SJCRH30 (cell line): ENCODE data around the gene BFAR. TPM values are rescaled to one million over a fixed set of nuclear protein-coding genes. Genes with fewer than 3 reads are reported as not detected.
A peak's percentile ranks its signal among the peaks of the same experiment; 100 is the strongest.
"Not testable (repeated sequence)": the region's sequence is repeated elsewhere in the genome, so short reads cannot be mapped to it uniquely, and the experiment has no call there.

ENCODE experiments used
- DNase-seq, 2 experiments: peaks; one replicate each; pipeline ENCODE4 v3.0.0-alpha.2; 2015 to 2020
- H3K27ac ChIP-seq: fragments of 250-450 bp; sonication (Bioruptor Pico); 2 replicates; pipeline ENCODE4 v1.5.1; 2020; ENCODE audit warnings: mild to moderate bottlenecking, moderate library complexity
- H3K27me3 ChIP-seq: fragments of 250-450 bp; sonication (Bioruptor Pico); 2 replicates; pipeline ENCODE4 v1.5.1; 2020; ENCODE audit warnings: mild to moderate bottlenecking, moderate library complexity
- H3K36me3 ChIP-seq: fragments of 250-450 bp; sonication (Bioruptor Pico); 2 replicates; pipeline ENCODE4 v1.5.1; 2020; ENCODE audit warnings: mild to moderate bottlenecking, moderate library complexity
- H3K4me1 ChIP-seq: fragments of 250-450 bp; sonication (Bioruptor Pico); 2 replicates; pipeline ENCODE4 v1.5.1; 2020; ENCODE audit warnings: mild to moderate bottlenecking, moderate library complexity
- H3K4me3 ChIP-seq: fragments of 250-450 bp; sonication (Bioruptor Pico); 2 replicates; pipeline ENCODE4 v1.5.1; 2020; ENCODE audit warnings: mild to moderate bottlenecking, moderate library complexity
- H3K9me3 ChIP-seq: fragments of 250-450 bp; sonication (Bioruptor Pico); replicated peaks from 2 replicates; pipeline ENCODE4 v1.5.1; 2020; ENCODE audit warnings: mild to moderate bottlenecking, moderate library complexity
- total RNA-seq: library from RNA; depleted of rRNA; stranded (reverse); fragments of >200 nt; shearing (Covaris generic); gene quantifications from 2 replicates; pipeline ENCODE4 v1.2.3, GENCODE V29; 2014

Gene BFAR
- total RNA-seq, 1 experiment from 2014 or later: 71.4 TPM

DNA sequence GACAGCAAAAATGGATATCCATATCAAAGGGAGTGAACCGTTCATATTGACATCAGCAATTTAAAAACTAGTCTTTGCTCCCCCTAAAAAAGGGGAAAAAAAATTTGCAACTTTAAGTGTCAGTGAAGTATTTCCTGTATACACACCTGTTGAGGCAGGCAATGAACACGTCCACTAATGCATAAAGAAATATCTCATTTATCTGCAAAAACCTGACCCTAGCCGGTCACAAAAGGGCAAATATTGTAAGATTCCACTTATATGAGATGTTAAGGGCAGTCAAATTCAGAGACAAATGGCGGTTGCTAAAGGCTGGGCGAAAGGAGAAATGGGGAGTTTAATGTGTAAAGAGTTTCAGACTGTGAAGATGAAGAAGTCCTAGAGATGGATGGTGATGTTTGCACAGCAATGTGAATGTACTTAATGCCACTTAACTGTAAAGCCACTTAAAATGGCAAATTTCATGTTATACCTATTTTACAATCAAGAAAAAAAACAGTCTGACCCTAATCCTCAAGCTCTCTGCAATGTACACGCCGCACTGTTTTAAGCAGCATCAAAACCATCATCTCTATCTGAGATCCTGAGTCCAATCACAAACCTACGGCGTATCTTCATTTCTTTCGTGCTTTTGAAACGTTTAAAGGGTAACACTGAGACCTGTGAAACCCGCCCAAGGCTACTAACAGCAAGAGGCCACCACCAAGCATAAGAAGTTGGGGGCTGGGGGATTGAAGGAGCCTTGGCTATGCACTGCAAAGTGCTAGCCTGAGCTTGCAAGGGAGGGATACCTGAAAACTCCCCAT, 3.7 kb upstream of the BFAR start:
- Histone ChIP-seq H3K27me3 (no peaks in the 10 kb centered on the region), H3K36me3 (peaks cover 18% of the 10 kb centered on the region), H3K9me3 (no peaks in the 10 kb centered on the region), H3K27ac (peak overlapping the region; percentile 83), H3K4me1 (peaks cover 4% of the 10 kb centered on the region; the same call in 1 of the 2 replicates), H3K4me3 (peak overlapping the region; percentile 77)
- DNase-seq: no peak

DNA sequence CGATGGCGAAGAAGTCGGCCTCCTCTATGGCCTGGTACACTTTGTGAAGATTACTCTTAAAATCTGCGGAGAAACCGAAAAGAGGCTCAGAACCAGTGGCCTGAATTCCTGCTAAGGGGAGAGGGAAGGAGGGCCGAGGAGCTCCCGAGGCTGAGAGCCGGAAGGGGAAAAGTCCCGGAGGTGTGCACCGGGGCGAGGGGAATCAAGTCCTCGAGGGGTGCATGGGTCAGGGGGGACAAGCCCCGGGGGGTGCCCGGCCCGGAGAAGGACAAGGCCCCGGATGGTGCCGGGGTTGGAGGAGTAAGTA, 3.2 kb upstream of the BFAR start:
- Histone ChIP-seq H3K27me3 (no peaks in the 10 kb centered on the region), H3K4me1 (peaks cover 7% of the 10 kb centered on the region; the same call in 1 of the 2 replicates), H3K4me3 (peak overlapping the region; percentile 77), H3K36me3 (peaks cover 15% of the 10 kb centered on the region), H3K27ac (peak overlapping the region; percentile 83), H3K9me3 (no peaks in the 10 kb centered on the region)
- DNase-seq: no peak

DNA sequence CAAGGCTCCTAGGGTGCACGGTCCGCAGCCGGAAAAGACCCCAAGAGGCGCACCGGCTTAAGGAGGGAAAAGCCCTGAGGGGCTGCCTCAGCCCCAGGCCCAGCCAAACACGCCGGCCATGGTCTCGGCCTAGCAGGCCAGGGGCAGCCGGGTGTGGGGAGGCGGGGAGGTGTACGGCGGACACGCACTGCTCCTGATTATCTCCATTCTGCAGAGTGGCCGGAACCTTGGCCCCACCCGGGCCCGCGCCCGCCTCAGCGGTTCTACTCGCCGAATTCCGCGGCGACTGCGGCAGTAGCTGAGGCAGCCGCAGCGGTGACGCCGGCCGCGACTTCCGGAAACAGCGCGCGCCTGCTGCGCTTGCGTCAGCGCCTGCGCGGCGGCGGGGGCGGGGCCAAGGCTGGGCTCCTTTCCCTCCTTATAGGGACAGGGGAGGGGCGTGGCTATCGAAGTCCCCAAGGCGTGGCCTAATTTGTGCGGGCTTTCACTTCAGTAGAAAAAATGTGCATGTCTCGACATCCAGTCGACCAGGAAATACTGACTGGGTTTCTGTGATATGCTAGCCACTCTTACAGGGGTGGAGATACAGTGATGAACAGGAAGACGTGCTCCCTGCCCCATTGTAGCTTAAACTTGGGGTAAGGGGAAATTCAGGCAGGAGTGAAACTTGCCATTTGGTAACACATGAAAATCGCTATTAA, 2.7 kb upstream of the BFAR start, which contains the start of gene PARN:
Gene PARN (minus strand): TSS at position 342 of the 701 bp plus-strand sequence. CDS start 135 bp downstream, at position 207.
- H3K4me1 ChIP-seq: peaks cover 7% of the 10 kb centered on the region; the same call in 1 of the 2 replicates
- peaks cover 15% of the 10 kb centered on the region for H3K36me3 ChIP-seq
- H3K4me3 ChIP-seq: peak within 1 kb of the TSS; percentile 77
- H3K27ac ChIP-seq: peak within 1 kb of the TSS; percentile 83
- no peaks in the 10 kb centered on the region for H3K27me3 ChIP-seq
- no peaks in the 10 kb centered on the region for H3K9me3 ChIP-seq
- peak; percentile 96 to 97 for DNase-seq

DNA sequence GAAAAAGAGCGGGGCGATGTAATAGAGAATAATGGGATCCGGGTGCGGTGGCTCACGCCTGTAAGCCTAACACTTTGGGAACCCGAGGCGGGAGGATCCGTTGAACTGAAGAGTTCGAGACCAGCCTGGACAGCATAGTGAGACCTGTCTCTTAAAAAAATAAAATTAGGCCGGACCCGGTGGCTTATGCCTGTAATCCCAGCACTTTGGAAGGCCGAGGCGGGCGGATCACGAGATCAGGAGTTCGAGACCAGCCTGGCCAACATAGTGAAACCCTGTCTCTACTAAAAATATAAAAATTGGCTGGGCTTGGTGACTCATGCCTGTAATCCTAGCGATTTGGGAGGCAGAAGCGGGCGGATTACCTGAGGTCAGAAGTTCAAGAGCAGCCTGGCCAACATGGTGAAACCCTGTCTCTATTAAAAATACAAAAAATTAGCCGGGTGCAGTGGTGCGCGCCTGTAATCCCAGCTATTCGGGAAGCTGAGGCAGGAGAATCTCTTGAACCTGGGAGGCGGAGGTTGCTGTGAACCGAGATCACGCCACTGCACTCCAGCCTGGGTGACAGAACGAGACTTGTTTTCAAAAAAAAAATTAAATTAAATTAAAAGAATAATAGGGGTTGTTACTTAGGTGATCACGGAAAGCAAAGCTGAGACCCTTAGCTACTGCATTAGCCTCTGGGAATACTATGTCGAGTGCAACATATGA, 2.0 kb upstream of the BFAR start:
- not testable (repeated sequence) for H3K4me1 ChIP-seq, H3K9me3 ChIP-seq, H3K27me3 ChIP-seq, H3K36me3 ChIP-seq
- Histone ChIP-seq H3K27ac (peak overlapping the region; percentile 83), H3K4me3 (peak overlapping the region; percentile 77)
- DNase-seq: peak in 1 of 2 experiments; percentile 17

DNA sequence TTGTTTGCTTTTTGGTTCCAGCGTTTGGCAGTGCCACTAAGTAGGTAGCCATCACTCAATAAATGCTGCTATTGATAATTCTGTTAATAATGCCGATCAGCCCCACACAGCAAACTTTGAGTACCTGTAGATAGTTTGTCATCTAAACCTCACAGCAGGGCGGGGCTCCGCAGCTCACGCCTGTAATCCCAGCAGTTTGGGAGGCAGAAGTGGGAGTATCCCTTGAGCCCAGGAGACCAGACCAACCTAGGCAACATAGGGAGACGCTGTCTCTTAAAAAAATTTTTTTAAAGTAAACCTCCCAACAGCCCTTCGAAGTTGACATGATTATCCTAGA, 1.6 kb downstream of the BFAR start:
- H3K27ac ChIP-seq: no peak overlapping the region
- H3K4me3 ChIP-seq: peak overlapping the region; percentile 82
- DNase-seq: no peak
- 0 out of 2 replicates have a peak, but pooled peaks cover 3% of the 10 kb centered on the region for H3K4me1 ChIP-seq
- H3K27me3 ChIP-seq: no peaks in the 10 kb centered on the region
- no peaks in the 10 kb centered on the region for H3K9me3 ChIP-seq
- H3K36me3 ChIP-seq: peaks cover 6% of the 10 kb centered on the region

DNA sequence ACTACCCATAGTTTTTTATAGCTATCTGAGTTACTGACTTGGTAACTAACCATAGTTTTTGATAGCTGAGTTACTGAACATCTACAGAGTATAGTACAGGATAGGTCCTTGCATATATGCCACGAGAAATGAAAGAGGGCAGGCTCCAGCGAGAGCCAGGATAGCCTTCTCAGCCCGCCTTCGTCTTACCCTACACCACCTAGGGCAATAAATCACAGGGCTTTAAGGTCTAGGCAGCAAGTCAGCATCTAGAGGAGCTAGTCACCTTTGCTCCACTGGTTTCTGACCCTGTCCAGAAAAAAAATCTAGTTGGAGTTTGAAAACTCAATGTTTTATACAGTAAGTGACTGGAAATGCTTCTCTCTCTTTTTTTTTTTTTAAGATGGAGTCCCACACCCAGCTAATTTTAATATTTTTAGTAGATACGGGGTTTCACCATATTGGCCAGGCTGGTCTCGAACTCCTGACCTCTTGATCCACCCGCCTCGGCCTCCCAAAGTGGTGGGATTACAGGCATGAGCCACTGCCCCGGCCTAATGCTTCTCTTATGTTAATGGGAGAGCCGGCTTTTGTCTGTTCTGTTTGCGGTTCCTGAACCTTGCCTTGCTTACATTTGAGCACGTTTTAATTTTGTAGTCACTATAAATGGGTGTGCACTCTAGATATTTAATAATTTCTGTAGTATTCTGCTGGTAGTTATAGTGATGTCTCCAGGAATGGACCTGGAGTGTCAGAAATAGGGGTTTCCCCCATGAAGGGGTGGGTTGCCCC, 2.8 kb downstream of the BFAR start:
- Histone ChIP-seq H3K27me3 (no peaks in the 10 kb centered on the region), H3K4me3 (no peak overlapping the region), H3K36me3 (peaks cover 9% of the 10 kb centered on the region), H3K4me1 (0 out of 2 replicates have a peak, but pooled peaks cover 3% of the 10 kb centered on the region), H3K9me3 (no peaks in the 10 kb centered on the region), H3K27ac (no peak overlapping the region)
- no peak for DNase-seq

DNA sequence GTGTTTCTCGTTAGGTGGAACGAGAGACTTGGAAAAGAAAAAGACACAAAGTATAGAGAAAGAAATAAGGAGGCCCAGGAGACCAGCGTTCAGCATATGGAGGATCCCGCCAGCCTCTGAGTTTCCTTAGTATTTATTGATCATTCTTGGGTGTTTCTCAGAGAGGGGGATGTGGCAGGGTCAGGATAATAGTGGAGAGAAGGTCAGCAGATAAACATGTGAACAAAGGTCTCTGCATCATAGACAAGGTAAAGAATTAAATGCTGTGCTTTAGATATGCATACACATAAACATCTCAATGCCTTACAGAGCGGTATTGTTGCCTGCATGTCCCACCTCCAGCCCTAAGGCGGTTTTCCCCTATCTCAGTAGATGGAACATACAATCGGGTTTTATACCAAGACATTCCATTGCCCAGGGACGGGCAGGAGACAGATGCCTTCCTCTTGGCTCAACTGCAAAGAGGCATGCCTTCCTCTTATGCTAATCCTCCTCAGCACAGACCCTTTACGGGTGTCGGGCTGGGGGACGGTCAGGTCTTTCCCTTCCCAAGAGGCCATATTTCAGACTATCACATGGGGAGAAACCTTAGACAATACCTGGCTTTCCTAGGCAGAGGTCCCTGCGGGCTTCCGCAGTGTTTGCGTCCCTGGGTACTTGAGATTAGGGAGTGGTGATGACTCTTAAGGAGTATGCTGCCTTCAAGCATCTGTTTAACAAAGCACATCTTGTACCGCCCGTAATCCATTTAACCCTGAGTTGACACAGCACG, 3.6 kb downstream of the BFAR start:
- H3K36me3 ChIP-seq, DNase-seq, H3K27ac ChIP-seq: not testable (repeated sequence)

DNA sequence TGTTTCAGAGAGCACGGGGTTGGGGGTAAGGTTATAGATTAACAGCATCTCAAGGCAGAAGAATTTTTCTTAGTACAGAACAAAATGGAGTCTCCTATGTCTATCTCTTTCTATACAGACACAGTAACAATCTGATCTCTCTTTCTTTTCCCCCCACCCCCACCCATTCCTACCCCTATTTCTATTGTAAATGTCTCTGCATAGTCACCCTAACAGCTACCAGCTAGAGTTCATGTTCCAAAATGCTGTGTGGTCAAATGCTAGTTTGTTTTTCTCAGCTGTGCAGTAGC, 4.1 kb downstream of the BFAR start:
- H3K36me3 ChIP-seq, DNase-seq: not testable (repeated sequence)

More for the DNA sequence above, 3.6 kb downstream of the BFAR start:
- H3K27me3 ChIP-seq, H3K4me1 ChIP-seq, H3K9me3 ChIP-seq, H3K4me3 ChIP-seq: not testable (repeated sequence)

DNA sequence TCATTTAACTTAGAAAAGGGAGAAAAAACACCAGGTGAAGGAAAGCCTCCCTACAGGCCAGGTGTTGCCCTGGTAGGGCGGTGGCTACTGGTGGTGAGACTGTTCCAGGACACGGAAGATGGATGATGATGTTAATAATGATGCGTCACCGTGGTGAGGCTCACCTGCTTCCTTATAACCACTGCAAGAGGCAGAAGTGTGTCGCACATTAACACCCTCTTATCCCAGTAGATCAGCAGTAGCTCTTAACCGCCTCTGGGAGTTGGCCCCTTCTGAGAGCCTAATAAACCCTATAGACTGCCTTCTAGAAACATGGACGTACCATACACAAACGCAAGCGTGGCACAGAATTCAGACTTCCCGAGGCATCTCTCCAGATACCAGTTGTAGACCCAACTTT, 7.8 kb downstream of the BFAR start:
- Histone ChIP-seq H3K36me3 (peaks cover 24% of the 10 kb centered on the region), H3K27me3 (no peaks in the 10 kb centered on the region), H3K4me3 (no peak overlapping the region), H3K4me1 (no peaks in the 10 kb centered on the region), H3K27ac (no peak overlapping the region), H3K9me3 (no peaks in the 10 kb centered on the region)
- DNase-seq: no peak

More for the DNA sequence above, 4.1 kb downstream of the BFAR start:
- not testable (repeated sequence) for H3K27ac ChIP-seq, H3K4me3 ChIP-seq, H3K9me3 ChIP-seq, H3K4me1 ChIP-seq, H3K27me3 ChIP-seq

DNA sequence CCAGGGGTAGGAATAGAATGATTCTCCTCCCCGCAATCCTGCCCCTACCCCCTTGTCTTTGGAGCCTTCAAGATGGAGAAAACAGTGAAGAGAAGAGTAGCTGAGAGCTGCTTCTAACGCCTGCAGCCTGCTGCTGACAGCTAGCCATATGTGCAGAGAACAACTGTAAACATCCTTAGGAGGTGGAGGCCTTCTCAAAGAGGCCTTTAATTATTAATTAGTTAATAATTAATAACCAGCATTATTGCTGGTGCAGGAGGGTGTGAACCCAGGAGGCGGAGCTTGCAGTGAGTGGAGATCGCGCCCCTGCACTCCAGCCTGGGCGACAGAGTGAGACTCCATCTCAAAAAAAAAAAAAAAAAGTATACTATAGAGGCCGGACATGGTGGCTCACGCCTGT, 8.5 kb downstream of the BFAR start:
- H3K36me3 ChIP-seq: peaks cover 25% of the 10 kb centered on the region
- no peaks in the 10 kb centered on the region for H3K4me1 ChIP-seq
- H3K27me3 ChIP-seq: no peaks in the 10 kb centered on the region
- no peak overlapping the region for H3K27ac ChIP-seq
- no peaks in the 10 kb centered on the region for H3K9me3 ChIP-seq
- H3K4me3 ChIP-seq: no peak overlapping the region
- no peak for DNase-seq

DNA sequence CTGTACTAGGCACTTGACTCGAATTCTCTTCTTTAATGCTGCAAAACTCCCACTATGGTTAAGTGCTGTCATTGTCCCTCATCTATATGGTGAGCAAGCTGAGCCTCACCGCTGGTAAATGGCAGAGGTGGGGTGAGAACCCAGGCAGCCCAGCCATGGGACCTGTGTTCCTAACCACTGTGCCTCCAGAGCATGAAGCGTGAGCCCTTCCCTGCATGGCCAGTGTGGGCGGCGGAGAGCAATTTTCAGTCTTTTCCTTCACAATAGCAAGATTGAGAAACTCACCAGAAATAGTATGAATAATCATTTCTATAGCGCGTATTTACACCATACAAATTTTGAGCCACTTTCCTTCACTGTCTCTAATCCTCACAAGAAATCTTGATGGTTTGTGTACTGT, 9.2 kb downstream of the BFAR start:
- H3K27me3 ChIP-seq: no peaks in the 10 kb centered on the region
- no peak for DNase-seq
- no peaks in the 10 kb centered on the region for H3K4me1 ChIP-seq
- no peaks in the 10 kb centered on the region for H3K9me3 ChIP-seq
- no peak overlapping the region for H3K27ac ChIP-seq
- peaks cover 32% of the 10 kb centered on the region for H3K36me3 ChIP-seq
- no peak overlapping the region for H3K4me3 ChIP-seq

DNA sequence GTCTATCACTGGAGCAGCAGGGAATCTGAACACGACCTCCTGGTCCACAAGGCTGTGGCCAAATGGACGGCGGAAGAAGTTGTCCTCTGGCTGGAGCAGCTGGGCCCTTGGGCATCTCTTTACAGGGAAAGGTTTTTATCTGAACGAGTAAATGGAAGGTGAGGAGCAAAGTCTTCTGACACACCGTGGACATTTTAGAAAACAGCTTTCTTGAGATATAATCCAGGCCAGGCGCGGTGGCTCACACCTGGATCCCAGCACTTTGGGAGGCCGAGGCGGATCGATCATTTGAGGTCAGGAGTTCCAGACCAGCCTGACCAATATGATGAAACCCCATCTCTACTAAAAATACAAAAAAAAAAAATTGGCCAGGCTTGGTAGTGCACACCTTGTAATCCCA, 17.1 kb downstream of the BFAR start:
- no peak for DNase-seq
- Histone ChIP-seq H3K36me3 (peaks cover 40% of the 10 kb centered on the region), H3K9me3 (no peaks in the 10 kb centered on the region), H3K4me1 (no peaks in the 10 kb centered on the region), H3K4me3 (no peak overlapping the region), H3K27me3 (no peaks in the 10 kb centered on the region), H3K27ac (no peak overlapping the region)

DNA sequence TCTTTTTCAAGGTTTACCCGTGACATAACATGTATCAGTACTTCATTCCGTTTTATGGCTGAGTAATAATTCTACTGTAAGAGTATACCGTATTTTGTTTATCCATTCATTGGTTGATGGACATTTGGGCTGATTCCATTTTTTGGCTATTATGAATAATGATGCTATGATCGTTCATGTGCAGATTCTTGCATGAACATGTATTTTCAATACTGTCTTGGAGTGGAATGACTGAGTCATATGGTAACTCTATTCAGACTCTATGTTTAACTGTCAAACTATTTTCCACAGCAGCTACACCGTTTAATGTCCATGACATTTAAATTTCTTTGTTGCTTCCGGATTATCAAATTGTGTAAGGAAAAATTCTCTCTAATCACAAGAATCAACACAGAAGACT, 17.9 kb downstream of the BFAR start:
- Histone ChIP-seq H3K9me3 (no peaks in the 10 kb centered on the region), H3K4me1 (no peaks in the 10 kb centered on the region), H3K36me3 (peaks cover 34% of the 10 kb centered on the region), H3K27ac (no peak overlapping the region), H3K27me3 (no peaks in the 10 kb centered on the region), H3K4me3 (no peak overlapping the region)
- DNase-seq: no peak

DNA sequence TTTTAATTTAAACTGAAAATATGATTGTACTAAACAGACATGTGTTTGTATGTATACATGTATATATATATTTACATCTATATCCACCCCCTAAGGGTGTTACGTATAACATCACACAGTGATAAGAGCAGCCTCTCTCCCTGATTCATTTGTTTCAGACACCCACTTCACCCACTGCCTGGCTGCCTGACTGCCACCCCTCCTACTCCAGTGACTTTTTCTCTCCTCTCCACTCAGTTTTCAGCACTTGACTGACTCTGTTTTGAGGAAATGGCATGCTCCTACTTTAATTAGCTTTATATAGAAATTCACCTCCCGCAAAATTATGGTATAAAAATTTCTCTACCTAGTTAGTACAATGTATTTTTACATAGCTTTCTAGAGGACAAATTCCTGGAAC, 20.0 kb downstream of the BFAR start:
- Histone ChIP-seq H3K36me3 (peaks cover 24% of the 10 kb centered on the region), H3K9me3 (no peaks in the 10 kb centered on the region), H3K4me3 (no peak overlapping the region), H3K4me1 (no peaks in the 10 kb centered on the region), H3K27me3 (no peaks in the 10 kb centered on the region), H3K27ac (no peak overlapping the region)
- no peak for DNase-seq
